Measurements from ENCODE around the gene CBARP.

Gene CBARP, protein sequence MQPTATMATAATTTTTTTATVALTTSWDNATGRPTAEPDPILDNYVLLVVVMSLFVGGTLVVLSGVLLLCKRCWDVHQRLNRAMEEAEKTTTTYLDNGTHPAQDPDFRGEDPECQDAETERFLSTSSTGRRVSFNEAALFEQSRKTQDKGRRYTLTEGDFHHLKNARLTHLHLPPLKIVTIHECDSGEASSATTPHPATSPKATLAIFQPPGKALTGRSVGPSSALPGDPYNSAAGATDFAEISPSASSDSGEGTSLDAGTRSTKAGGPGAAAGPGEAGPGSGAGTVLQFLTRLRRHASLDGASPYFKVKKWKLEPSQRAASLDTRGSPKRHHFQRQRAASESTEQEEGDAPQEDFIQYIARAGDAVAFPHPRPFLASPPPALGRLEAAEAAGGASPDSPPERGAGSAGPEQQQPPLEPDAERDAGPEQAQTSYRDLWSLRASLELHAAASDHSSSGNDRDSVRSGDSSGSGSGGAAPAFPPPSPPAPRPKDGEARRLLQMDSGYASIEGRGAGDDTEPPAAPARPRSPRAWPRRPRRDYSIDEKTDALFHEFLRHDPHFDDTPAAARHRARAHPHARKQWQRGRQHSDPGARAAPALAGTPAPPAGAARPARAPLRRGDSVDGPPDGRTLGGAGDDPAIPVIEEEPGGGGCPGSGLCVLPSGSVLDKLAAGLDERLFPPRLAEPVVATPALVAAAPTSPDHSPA

DNA sequence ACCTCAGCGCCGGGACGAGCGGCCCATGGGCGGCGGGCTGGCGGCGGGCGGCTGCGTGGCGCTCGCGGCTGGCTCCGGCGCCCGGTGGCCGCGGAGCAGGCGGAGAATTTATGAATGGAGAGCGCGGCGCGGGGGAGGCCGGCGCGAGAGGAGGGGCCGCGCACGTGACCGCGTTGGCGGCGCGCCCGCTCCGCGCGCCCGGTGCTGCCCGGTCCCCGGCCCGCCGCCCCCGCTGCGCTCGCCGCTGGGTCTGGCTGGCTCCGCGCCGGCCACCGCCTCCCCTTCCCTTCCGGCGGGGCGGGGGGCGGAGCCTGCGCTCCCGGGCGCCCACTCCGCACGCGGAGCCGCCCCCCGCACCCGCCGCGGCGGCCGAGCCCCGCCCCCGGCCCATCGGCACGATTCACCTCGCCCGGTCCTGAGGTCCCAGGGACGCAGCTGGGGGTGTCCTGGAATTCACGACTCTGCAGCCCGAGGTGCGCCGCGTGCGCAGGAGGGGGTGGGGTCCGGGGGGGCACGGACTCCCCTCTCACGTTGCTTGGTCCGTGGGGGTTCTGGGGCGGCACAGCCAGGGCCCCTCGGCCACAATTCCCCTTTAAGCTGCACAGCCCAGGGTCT, at the start of gene CBARP:
Gene CBARP, minus strand, starts transcription at position 252 of the 615 bp plus-strand sequence. CDS start 1,905 bp downstream, outside the sequence.
- no peak for DNase-seq (ENCODE audit: low read depth, low spot score)

DNA sequence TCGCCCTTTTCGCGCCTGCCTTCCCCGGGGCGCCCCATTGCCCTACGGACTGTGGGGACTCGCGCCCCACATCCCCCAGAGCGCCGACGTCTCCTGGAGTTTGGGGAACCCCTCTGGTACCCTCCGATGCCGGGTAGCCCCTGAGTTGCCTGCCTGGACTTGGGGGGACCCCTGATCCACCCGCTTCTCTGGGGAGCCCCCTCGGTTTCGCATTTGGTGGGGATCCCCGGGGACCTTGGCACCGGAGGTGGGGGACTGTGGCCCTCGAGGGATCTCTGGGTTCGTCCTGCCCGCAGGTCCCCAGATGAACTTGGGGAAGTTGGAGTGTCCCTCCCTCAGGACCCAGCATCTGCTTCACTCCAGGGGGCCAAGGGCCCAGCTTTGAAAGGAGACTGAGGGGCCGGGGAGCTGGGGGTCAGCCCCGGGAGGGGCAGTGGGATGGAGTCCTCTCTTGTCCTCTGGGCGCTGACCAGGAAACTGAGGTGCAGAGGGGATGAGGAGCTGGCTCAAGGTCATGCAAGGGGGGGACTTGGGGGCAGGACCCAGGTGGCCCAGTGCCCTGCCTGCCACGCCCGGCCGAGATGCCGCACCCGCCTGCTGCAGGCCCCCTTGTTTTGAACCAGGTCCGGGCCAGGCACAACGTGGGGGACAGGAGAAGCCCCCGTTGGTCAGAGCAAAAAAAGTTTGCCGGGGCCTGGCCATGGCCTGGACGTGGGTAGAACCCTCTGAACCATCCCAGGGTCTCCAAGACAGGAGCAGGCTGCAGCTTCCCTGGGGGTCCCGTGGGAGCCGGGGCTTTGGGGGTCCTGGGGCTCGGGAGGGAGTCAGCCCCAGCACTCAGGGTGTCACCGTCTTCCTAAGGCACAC, 48.9 kb upstream of the CBARP start:
- no peak for DNase-seq (ENCODE audit: low read depth, low spot score)

DNA sequence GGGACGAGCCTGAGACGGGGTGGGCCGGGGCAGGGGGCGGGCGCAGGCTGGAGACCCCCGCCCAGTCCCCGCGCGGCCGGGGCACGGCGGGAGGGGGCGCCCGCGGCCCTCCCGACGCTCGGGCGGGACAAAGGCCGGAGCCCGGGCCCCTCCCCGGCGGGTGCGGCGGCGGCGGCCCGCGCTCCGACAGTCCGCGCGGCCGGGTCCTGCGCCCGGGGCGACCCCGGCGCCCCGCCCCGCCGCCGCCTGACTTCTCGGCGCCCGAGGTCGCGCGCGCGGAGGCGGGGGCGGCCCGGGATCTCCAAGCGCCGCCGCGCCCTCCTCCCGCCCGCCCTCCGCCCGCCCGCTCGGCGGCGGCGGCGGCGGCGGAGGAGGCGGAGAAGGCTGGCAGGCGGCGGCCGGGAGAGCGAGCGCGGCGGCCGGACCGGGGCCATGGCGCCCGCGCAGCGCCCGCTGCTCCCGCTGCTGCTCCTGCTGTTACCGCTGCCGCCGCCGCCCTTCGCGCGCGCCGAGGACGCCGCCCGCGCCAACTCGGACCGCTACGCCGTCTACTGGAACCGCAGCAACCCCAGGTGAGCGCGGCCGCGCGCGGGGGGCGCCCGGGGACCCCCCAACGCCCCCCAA, 48.0 kb upstream of the CBARP start, which contains the start of gene EFNA2:
Gene EFNA2, plus strand, starts transcription at position 137 of the 624 bp plus-strand sequence. Its CDS starts 296 bp downstream, at position 433.
- DNase-seq (ENCODE audit: low read depth, low spot score), result no peak

DNA sequence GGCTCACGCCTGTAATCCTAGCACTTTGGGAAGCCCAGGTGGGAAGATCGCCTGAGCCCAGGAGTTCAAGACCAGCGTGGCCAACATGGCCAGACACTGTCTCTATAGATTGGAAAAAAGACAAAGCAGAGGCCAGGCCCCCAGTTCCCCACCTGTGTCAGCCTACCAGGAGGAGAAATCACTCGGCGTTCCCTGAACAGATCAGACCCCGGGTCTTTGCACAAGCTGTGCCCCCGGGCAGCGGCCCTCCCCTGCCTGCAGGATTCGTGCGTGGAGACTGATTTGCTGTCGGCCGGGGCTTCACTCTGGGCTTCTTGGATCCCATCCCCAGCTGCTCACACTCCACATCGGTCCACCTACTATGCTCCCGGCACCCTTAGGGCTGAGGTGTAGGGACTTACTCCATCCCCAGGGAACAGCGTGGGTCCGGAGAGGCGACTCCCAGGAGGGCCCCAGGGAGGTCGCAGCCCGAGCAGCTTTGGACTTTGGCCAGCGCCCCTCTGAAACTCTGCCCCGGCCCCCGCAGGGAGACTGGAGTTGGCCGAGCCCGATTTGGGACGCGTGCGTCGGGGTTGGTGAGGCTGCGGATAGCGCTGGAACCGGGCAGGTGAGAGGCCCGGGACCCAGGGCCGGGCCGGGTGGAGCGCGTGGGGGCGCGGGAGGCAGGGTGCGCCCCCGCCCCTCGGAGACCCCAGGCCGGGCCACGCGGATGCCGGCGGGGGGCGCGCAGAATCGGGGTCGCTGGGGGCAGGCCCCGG, 47.4 kb upstream of the CBARP start:
- DNase-seq (ENCODE audit: low read depth, low spot score), result no peak

DNA sequence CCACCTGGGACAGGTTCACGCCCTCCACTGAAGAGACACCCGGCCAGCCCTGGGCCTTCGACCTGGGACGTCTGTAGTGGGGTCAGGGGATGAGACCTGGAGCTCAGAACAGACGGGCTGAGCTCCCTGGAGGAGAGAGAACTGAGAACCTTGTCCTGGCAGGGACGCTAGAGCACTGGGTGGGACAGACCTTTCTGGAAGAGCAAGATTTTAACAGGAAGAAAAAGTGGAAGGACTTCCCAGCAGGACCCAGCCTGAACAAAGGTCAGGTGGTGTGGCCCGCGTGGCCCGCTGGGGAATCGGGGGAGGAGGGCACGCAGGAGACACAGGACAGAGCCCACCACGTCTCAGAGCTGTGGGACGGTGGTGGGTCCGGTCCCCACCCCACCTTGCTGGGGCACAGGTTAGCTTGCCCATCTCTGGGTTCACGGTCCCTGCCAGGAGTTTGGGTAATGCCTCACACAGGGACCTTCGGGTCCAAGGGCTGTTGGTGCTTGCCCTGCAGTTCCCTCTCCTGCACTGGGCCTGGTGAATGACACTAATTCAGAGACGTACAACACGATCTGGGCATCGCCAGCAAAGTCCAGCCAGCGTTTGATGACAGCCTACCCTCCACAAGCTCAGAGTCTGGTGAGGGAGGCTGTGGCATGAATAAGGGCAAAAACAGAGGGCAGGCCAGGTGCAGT, 46.6 kb upstream of the CBARP start:
- DNase-seq (ENCODE audit: low read depth, low spot score), result no peak

DNA sequence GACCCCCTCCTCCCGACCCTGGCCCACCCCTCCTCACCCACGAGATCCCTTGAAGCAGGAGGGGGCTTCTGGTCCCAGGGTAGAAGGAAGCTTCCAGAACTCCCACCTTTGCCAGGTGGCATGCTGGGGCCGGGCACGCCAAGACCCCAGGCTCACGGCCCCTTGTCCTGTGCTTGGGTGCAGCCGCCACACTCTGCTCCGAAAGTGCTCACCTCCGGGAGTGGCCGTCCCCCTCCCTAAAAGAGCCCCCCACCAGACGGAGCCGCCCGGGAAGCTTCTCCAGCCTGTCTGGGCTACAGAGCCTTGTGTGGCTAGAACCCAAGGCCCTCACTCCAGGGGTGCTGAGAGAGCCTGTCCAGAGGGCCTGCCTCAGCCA, 46.1 kb upstream of the CBARP start:
- no peak for DNase-seq (ENCODE audit: low read depth, low spot score)

DNA sequence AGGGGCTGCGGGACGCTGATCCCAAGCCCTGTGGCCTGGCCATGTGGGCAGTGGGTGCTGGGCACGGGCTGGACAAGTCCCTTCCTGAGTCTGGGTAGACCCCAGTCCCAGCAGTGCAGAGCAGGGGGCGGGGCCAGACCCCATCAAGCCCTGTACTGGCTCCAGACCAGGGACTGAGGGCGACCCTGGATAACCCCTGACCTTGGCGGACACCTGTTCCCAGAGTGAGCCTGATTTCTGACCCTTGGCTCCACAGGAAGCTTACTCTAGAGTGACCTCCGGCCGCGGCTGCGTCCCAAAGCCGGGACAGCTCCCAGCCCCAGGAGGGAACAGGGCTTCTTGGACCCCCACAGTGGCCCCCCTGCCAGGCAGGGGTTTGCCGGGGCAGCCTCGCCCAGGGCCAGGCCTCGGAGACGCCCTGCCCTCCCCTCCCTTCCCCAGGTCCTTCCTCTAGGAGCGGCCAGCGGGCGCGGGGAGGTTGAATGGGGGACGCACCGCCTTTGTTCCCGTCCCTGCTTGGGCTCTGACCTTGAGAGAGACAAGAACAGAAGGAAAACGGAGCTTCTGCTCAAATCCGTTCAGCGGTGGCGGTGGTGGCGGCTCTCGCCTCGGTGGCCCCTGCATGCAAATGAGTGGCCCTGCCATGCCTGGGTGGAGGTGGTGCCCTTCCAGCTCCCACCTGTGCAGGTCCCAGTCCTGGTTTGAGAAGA, 45.6 kb upstream of the CBARP start:
- no peak for DNase-seq (ENCODE audit: low read depth, low spot score)

DNA sequence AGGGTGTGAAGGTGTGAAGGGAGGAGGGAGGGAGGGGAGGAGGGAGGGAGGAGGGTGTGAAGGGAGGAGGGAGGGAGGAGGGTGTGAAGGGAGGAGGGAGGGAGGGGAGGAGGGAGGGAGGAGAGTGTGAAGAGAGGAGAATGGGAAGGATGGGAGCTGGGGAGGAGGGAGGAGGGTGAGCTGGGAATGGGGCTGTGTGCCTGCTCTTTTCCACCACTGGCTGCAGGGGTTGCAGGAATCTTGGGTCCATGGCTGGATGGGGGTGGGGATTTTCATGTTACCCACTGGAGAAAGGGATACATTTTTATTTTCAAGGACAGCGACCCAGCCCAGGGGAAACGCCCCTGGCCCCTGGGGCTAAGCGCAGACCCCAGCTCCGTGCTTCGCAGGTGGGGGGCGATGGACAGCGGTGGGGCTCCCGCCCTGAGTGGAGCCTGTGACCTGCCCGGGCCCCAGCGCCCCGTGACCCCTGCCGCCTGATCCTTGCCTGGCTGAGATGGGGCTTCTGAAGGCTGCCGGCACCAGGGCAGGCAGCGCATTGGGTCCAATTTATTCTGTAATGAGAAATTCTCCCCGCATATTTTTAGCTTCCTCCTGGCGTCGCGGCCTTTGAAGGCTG, 44.9 kb upstream of the CBARP start:
- DNase-seq (ENCODE audit: low read depth, low spot score), result no peak

DNA sequence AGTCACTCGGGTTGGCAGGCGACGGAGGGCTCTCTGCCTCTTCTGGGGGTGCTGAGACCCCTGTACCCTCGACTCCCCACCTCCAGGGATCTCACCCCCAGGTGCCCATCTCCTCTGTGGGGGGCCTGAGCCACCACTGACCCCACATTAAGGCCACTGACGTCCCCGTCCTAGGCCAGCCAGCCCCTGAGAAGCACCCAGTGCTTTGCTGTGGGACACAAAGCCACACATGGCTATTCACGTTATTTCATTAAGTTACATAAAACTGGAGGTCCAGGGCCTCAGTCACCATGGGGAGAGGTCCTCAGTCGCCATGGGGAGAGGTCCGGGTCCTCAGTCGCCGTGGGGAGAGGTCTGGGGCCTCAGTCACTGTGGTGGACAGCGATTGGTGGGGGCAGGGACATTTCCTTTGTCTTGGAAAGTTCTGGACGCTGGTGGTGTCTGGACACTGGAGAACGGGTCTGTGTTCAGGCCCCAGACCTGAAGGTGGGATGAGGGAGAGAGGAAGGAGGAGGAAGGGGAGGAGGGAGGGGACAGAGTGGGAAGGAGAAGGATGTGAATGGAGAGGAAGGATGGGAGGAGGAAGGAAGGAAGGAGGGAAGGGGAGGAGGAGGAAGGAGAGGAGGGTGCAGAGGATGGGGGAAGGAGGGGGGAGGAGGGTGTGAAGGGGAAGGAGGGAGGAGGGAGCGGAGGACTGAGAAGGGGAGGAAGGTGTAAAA, 43.9 kb upstream of the CBARP start:
- DNase-seq (ENCODE audit: low read depth, low spot score), result no peak

DNA sequence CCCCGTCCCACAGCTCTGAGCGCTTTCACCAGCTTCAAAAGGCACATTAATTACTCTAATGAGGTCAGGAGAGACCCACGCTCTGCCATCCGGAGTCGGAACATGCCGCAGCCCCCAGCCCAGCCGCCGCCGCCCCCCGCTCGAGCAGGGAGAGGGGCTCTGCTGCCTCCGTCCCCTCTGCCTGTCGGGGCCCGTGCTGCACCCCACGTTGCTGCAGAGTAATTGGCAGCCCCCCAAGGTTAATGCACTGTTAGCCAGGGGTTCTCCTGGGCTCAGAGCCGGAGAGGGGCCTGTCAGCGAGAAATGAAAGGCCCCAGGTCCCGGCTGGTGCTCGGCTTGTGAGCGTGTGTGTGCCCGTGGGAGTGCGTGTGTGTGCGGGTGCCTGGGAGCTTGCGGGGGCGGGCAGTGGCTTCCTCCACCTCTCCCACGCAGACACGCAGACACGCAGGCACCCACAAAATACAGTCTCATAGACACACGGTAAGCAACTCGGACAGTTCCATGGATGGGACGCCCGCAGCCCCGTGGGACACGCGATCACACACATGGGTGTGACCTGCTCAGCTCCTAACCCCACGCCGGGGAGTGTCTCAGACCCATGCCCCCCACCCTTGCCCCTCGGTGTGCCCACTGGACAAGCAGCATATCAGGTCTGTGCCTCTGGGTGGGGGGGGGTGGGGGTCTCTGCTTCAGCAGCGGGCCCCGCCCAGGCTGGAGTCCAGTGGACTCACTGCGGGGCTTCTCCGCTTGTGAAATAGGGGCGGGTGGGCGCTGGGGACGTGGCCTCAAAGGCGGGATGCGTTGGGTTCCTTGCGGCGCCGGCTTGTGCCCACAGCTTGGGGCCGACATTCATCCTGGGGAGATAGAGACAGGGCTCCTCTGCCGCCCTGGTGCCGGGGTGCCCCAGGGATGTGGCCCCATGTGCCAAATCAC, 43.1 kb upstream of the CBARP start:
- no peak for DNase-seq (ENCODE audit: low read depth, low spot score)

DNA sequence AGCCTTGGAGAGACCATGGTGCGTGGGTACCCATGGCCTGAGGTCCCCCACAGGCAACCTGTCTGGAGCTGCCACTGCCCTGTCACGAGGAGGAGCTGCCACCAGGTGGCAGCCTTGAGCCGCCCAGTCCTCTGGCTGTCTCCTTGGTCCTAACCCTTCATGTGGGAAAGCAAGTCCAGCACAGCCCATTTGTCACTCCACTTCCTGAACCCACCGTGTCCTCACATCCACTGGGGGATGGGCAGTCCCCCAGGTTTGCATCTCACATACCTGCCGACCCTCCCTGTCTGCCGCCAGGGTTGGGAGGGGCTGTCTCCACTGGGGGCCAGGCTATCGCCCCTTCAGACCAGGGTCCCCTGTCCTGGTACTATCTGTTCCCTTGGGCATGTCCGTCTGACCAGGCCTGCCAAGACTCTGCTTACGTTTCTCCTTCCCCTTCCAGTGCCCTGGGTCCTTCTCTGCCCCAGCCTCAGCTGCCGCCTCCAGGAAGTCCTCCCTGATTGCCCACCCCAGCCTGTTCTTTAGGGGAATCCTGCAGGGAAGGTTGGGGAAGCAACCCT, 42.1 kb upstream of the CBARP start:
- no peak for DNase-seq (ENCODE audit: low read depth, low spot score)

DNA sequence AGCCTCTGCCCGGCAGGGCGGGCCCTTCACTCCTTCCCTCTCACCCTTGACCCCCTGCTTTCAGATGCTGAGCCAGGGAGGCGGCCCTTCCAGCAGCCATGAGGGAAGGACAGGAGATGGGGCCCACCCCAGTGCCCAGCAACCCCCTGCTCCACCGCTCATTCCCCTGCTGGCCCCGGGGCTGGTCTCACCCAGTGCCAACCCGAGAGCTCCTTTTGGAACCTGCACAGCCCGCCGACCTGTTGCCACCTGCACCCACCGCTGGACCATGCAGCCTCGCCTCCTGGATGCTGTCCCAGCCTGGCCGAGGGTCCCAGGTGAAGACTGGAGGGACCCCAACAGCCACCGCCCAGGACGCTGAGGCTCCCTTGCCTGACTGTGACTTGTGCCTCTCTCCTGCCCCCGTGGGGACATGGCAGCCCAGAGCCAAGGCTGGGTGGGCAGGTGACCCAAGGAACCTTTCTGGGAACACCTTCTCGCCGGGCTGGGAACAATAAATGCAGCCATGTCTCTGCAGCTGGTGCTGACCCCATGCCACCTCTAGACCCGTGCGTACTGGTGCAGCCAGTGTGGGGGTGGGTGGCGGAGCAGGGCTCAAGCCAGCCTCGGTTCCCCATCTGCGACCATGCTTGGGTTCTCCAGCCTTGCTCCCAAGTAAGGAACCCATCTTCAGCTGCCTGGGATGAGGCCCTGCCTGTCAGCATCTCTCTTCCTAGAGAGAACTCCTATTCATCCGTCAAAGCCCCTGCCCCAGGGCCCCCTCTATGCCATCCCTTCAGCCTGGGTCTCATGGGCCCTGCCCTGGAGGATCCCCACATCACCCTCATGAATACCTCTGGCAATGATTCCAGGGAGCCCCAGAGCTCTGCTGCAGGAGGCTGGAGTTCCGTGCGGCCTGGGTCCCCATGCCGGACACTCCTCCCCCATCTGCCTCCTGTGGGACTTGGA, 41.2 kb upstream of the CBARP start:
- DNase-seq (ENCODE audit: low read depth, low spot score), result no peak

DNA sequence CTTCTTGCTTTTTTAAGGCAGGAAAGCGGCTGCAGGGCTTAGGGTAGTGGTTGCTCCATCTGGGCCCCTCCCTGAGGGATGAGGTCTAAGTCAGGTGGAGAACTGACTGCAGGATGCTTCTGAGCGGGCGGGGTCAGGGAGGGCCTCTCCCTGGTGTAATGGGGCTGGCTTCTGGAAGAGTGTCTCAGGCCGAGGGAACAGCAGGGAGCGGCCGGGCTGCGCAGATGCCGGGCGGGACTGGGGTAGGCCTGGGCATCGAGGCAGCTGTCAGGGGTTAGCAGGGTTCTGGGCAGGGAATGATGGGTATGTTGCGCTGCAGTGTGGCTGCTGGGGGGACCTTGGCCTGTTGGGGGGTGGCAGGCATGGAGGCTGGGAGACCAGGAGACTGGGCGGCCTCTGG, 40.3 kb upstream of the CBARP start:
- no peak for DNase-seq (ENCODE audit: low read depth, low spot score)

DNA sequence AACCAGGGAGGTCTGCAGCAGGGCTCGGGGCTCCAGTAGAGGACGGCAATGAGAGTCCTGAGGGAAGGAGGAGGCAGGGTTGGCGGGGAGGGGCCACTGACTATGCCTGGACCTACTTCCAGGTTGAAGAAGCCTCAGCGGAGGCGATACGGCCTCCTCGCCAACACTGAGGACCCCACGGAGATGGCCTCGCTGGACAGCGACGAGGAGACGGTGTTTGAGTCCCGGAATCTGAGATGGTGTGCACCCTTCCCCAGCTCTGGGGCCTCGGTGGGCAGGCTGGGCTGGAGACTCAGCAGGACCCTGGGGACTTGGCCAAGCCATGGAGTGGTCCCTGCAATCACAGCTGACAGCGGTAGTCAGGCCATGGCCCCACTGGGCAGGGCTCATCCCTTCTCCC, 39.3 kb upstream of the CBARP start:
- DNase-seq (ENCODE audit: low read depth, low spot score), result no peak

DNA sequence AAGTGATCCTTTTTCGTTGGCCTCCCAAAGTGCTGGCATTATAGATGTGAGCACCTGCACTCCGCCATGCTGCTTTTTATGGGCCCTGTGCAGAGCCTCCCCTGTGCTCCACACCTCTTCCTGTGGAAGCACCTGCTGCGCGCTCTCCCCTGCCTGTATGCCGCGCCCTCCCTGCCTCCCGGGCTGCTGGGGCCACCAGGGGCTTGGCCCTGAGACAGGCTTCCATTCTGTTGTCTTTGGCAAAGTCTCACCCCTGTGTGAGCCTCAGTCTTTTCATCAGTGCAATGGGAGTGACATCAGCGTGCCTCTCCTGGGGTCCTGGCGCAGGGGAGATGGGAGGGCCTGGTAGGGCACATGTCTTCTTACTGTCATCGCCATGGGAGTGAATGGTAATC, 38.8 kb upstream of the CBARP start:
- DNase-seq (ENCODE audit: low read depth, low spot score), result no peak
